DMS 273 (cell line): ENCODE measurements around the gene NMT1.
A peak's percentile ranks its signal among the peaks of the same experiment; 100 is the strongest.
"Not testable (repeated sequence)": the region's sequence is repeated elsewhere in the genome, so short reads cannot be mapped to it uniquely, and the experiment has no call there.

Experiments
- DNase-seq: peaks from one replicate; lab custom pipeline; 2025; ENCODE audit not compliant: unreplicated experiment; lab: John Stamatoyannopoulos, UW

Gene NMT1

GRCh38 chr17:45117848-45118646, 56.9 kb downstream of the NMT1 start:
- no peak for DNase-seq

- DNase-seq: no peak
Observed at GRCh38 chr17:45118691-45119090, 57.6 kb downstream of the NMT1 start.

- no peak for DNase-seq
Observed at GRCh38 chr17:45119964-45120363, 58.8 kb downstream of the NMT1 start.

GRCh38 chr17:45120558-45120957, 59.4 kb downstream of the NMT1 start:
- DNase-seq: no peak

- DNase-seq: no peak
Observed at GRCh38 chr17:45121055-45121454, 59.9 kb downstream of the NMT1 start.

GRCh38 chr17:45123076-45123770, 62.1 kb downstream of the NMT1 start:
- no peak for DNase-seq

GRCh38 chr17:45123930-45124796, 63.0 kb downstream of the NMT1 start:
- DNase-seq: peak; percentile 53

- DNase-seq: not testable (repeated sequence)
Observed at GRCh38 chr17:45124797-45125122, 63.6 kb downstream of the NMT1 start.

- DNase-seq: no peak
Observed at GRCh38 chr17:45125509-45125908, 64.4 kb downstream of the NMT1 start.

- DNase-seq: no peak
Observed at GRCh38 chr17:45127207-45127547, 66.1 kb downstream of the NMT1 start.

- DNase-seq: peak; percentile 58
Observed at GRCh38 chr17:45127548-45128300, 66.6 kb downstream of the NMT1 start.

- DNase-seq: no peak
Observed at GRCh38 chr17:45128331-45128730, 67.2 kb downstream of the NMT1 start.

GRCh38 chr17:45128989-45129388, 67.9 kb downstream of the NMT1 start:
- no peak for DNase-seq

GRCh38 chr17:45129426-45129939, 68.4 kb downstream of the NMT1 start:
- DNase-seq: peak; percentile 31

- DNase-seq: no peak
Observed at GRCh38 chr17:45129940-45130680, 69.0 kb downstream of the NMT1 start.

GRCh38 chr17:45130681-45131615, 69.8 kb downstream of the NMT1 start:
- DNase-seq: no peak

GRCh38 chr17:45131616-45132319, 70.7 kb downstream of the NMT1 start:
- peak; percentile 86 for DNase-seq

GRCh38 chr17:45132320-45132571, 71.1 kb downstream of the NMT1 start, which contains the start of gene PLCD3:
PLCD3 (minus strand) TSS chr17:45132515; CDS start chr17:45132410, 105 bp downstream.
- DNase-seq: no peak
